ENCODE measurements around the gene CCL5.
"Not testable (repeated sequence)": the region's sequence is repeated elsewhere in the genome, so short reads cannot be mapped to it uniquely, and the experiment has no call there.

Gene CCL5

GRCh38 chr17:35898283-35899070 is 18.3 kb upstream of the CCL5 start:
- DNase-seq (ENCODE audit: low spot score) = no peak
- no peak overlapping the region for H3K27ac ChIP-seq
- no peak overlapping the region for H3K4me3 ChIP-seq
- TF ChIP-seq CTCF (IDR thresholded peaks at IDR 0.05) = no peak

- not testable (repeated sequence) for DNase-seq (ENCODE audit: low spot score); H3K4me3 ChIP-seq; H3K27ac ChIP-seq
These were observed 17.6 kb upstream of the CCL5 start for GRCh38 chr17:35897772-35898171.

- no peak for DNase-seq (ENCODE audit: low spot score)
These were observed 15.8 kb upstream of the CCL5 start for GRCh38 chr17:35895636-35896587.

GRCh38 chr17:35894206-35894605 is 14.0 kb upstream of the CCL5 start:
- no peak for TF ChIP-seq CTCF (IDR thresholded peaks at IDR 0.05)
- H3K4me3 ChIP-seq = no peak overlapping the region
- DNase-seq (ENCODE audit: low spot score) = no peak
- H3K27ac ChIP-seq = no peak overlapping the region

More at GRCh38 chr17:35895636-35896587, 15.8 kb upstream of the CCL5 start:
- Histone ChIP-seq H3K27ac (no peak overlapping the region), H3K4me3 (no peak overlapping the region)
- no peak for TF ChIP-seq CTCF (IDR thresholded peaks at IDR 0.05)

DNA sequence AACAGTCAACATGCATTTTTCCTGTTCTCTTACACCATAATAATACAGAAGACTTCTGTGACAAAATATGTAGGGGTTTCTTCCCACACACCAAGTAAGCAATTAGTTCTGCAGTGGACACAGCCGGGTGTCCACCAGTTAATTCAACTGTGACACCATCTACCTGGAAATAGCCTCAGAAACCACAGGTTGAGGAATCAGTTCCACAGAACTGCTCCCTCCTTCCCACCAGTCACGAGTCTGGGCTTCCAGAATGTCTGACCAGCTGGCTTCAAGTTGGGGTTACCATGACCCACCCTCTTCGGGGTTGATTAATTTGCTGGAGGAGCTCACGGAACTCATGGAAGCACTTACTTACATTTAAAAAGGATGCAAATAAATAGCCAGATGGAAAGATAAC is 13.6 kb upstream of the CCL5 start:
- Histone ChIP-seq H3K27ac (no peak overlapping the region), H3K4me3 (no peak overlapping the region)
- no peak for TF ChIP-seq CTCF (IDR thresholded peaks at IDR 0.05)
- no peak for DNase-seq (ENCODE audit: low spot score)

DNA sequence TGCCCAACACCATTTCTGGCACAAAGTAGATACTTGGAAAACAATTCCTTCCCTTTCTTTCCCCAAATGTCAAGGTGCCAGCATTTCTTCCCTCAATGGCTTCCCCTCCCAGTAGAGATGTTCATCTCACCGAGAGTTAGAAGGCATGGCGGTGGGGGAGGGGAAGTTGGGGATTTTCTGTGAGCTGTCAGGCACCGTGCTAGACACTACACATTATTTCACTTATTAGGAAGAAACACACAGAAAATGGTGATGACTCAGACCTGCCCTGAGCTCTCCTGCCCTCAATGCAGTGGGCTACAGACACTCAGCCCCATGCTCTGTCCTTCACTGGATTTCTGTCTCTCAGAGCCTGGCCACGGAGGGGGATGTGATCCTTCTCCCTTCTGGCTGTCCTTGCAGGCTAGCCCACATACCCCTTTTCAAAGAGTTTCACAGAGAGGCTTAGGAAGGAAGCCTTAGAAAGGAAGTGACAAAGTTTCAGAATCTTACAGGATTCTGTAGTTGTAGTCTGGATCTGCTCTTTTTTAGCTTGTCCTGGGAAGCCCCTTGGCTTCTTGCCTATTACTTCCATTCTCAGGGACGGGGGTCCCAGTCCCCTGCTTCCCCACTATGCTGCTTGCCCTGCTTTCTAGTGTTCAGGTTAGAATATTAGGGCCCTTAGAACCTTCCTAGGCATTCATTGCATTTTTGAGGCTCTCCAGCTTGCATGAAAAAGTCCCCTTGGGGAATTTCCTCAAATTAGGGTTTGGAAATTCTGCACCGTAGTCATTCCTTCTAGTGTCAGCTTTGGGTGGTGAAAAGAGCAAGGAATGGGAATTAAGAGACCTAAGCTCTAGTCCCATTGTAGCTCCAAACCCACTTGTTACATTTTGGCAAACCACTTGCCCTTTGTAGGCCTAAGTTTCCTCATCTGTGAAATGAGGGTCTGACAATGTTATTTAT is 12.2 kb upstream of the CCL5 start:
- TF ChIP-seq CTCF (IDR thresholded peaks at IDR 0.05) = no peak
- H3K4me3 ChIP-seq = no peak overlapping the region
- H3K27ac ChIP-seq = no peak overlapping the region
- DNase-seq (ENCODE audit: low spot score) = no peak

- H3K27ac ChIP-seq = no peak overlapping the region
- TF ChIP-seq CTCF (IDR thresholded peaks at IDR 0.05) = no peak
These were observed 11.1 kb upstream of the CCL5 start for GRCh38 chr17:35891269-35891668.

More at GRCh38 chr17:35891269-35891668, 11.1 kb upstream of the CCL5 start:
- no peak for DNase-seq (ENCODE audit: low spot score)
- H3K4me3 ChIP-seq = no peak overlapping the region
